HUES64 (cell line): ENCODE measurements around the gene CCDC17.
"Not testable (repeated sequence)": the region's sequence is repeated elsewhere in the genome, so short reads cannot be mapped to it uniquely, and the experiment has no call there.

Experiments
- H3K27ac ChIP-seq: 2 replicates; pipeline ENCODE4 v1.7.0; 2013; ENCODE audit warnings: low read depth, low read length, inconsistent platforms
- H3K27me3 ChIP-seq: 2 replicates; pipeline ENCODE4 v1.6.1; 2013; ENCODE audit warnings: mild to moderate bottlenecking, low read length; ENCODE audit not compliant: insufficient read depth
- H3K36me3 ChIP-seq: 2 replicates; pipeline ENCODE4 v1.6.1; 2013; ENCODE audit warnings: mild to moderate bottlenecking, low read length; ENCODE audit not compliant: insufficient read depth
- H3K4me1 ChIP-seq: 2 replicates; pipeline ENCODE4 v1.6.1; 2013; ENCODE audit warnings: mild to moderate bottlenecking, low read length, moderate library complexity; ENCODE audit not compliant: insufficient read depth
- H3K4me3 ChIP-seq: 2 replicates; pipeline ENCODE4 v1.5.1; 2013; ENCODE audit warnings: mild to moderate bottlenecking, low read length, moderate library complexity
- H3K9ac ChIP-seq: 2 replicates; pipeline ENCODE4 v1.6.1; 2013; ENCODE audit warnings: mild to moderate bottlenecking, low read depth, low read length
- H3K9me3 ChIP-seq: 2 replicates; pipeline ENCODE4 v1.6.1; 2013; ENCODE audit warnings: low read depth, low read length; ENCODE audit not compliant: insufficient read depth
- WGBS: fragments of 150-250, 120-280 bp; methylation state at CpG from one replicate; pipeline ENCODE4 v1.1.7; 2013; ENCODE audit warnings: missing lambda C conversion rate; 5-methylcytosine and 5-hydroxymethylcytosine counted together

CCDC17 gene

DNA sequence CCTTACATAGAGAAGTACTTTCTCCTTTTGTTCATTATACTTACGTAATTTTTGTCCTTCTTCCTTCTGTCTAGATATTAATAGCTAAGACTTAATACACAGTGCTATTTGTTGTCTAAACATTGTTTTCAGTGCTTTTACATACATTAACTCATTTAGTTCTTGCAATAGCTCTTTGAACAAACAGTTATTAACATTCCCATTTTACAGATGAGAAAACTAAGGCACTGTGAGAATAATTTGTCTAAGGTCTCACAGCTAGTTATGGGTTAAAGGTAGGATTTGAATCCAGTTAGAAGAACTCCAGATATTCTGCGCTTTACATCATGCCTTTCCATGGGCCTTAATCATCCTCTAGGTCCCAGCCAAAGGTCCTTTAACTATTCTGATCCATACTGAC lies 19.6 kb downstream of the CCDC17 start:
- no peak overlapping the region for H3K4me3 ChIP-seq
- 98% methylated on average over 2 of the region's 2 CpGs for WGBS
- H3K27ac ChIP-seq, result no peak overlapping the region
- H3K36me3 ChIP-seq, result peaks cover 95% of the 10 kb centered on the region
- H3K9ac ChIP-seq, result no peak overlapping the region
- no peaks in the 10 kb centered on the region for H3K27me3 ChIP-seq
- H3K4me1 ChIP-seq, result peaks cover 20% of the 10 kb centered on the region
- H3K9me3 ChIP-seq, result no peaks in the 10 kb centered on the region

DNA sequence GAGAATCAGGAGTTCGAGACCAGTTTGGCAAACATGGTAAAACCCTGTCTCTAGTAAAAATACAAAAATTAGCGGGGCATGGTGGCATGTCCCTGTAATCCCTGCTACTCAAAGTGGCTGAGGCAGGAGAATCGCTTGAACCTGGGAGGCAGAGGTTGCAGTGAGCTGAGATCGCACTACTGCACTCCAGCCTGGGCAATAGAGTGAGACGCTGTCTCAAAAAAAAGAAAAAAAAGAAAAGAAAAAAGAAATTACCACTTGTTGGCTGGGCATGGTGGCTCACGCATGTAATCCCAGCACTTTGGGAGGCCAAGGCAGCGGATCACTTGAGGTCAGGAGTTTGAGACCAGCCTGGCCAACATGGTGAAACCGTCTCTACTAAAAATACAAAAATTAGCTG lies 27.1 kb downstream of the CCDC17 start:
- not testable (repeated sequence) for H3K27me3 ChIP-seq, H3K27ac ChIP-seq, H3K9ac ChIP-seq, H3K9me3 ChIP-seq, H3K4me3 ChIP-seq
- 96% methylated on average over 8 of the region's 8 CpGs for WGBS
- Histone ChIP-seq H3K4me1 (peaks cover 16% of the 10 kb centered on the region), H3K36me3 (peaks cover 93% of the 10 kb centered on the region)

DNA sequence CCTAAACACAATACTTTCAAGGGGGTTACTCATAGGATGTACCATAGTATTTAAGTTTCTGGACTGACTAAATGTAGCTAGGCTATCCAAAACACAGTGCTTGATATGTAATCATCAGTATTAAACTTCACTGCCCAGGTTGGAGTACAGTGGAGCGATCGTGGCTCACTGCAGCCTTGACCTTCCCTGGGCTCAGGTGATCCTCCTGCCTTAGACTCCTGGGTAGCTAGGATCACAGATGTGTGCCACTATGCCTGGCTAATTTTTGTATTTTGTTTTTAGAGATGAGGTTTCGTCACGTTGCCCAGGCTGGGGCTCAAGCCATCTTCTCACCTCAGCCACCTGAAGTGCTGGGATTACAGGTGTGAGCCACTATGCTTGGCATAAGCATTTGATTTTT lies 29.4 kb downstream of the CCDC17 start:
- no peaks in the 10 kb centered on the region for H3K9me3 ChIP-seq
- H3K27ac ChIP-seq, result no peak overlapping the region
- H3K9ac ChIP-seq, result no peak overlapping the region
- peaks cover 90% of the 10 kb centered on the region for H3K36me3 ChIP-seq
- H3K4me3 ChIP-seq, result no peak overlapping the region
- H3K4me1 ChIP-seq, result no peaks in the 10 kb centered on the region
- no peaks in the 10 kb centered on the region for H3K27me3 ChIP-seq
- WGBS, result 96% methylated on average over 4 of the region's 4 CpGs

DNA sequence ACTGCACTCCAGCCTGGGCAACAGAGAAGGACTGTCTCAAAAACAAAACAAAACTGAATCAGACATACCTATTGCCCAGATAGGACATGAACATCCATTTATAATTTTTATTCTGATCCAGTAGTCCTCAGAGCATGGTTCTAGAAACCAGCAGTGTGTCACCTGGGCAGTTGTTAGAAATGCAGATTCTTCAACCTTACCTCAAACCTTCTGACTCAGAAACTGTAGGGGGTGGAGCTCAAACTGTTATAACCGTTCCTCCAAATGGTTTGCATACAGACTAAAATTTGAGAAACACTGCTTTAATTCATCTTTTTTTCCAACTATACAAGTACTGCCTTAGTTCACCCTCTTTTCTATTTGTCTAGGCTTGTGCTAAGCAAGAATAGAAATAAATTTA lies 34.0 kb downstream of the CCDC17 start:
- Histone ChIP-seq H3K36me3 (peaks cover 76% of the 10 kb centered on the region), H3K4me3 (no peak overlapping the region), H3K4me1 (peaks cover 4% of the 10 kb centered on the region; the same call in 1 of the 2 replicates), H3K9me3 (no peaks in the 10 kb centered on the region), H3K27me3 (no peaks in the 10 kb centered on the region), H3K27ac (no peak overlapping the region), H3K9ac (no peak overlapping the region)
- WGBS, result 81% methylated on average over 1 of the region's 1 CpG

DNA sequence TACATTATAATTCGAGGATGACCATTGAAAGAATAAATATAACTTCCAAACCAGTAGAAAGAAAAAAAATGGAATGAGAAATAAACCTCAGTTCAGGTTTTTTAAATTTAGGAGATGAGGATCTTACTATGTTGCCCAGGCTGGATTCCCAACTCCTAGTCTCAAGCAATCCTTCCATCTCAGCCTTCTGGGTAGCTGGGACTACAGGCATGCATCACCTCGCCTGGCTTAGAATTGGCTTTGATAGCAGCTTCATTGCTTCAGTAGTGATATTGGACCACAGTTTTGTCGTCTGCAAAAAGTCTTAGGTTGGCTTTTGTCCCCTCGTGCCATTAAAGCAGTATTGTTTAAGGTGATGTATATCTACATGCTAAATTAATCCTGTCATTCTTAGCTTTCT lies 37.1 kb downstream of the CCDC17 start:
- H3K9ac ChIP-seq, result no peak overlapping the region
- H3K27ac ChIP-seq, result no peak overlapping the region
- H3K4me3 ChIP-seq, result peak overlapping the region; percentile 87; the same call in 1 of the 2 replicates
- 79% methylated on average over 3 of the region's 4 CpGs for WGBS
- H3K9me3 ChIP-seq, result no peaks in the 10 kb centered on the region
- H3K36me3 ChIP-seq, result peaks cover 46% of the 10 kb centered on the region
- no peaks in the 10 kb centered on the region for H3K27me3 ChIP-seq
- peaks cover 4% of the 10 kb centered on the region; the same call in 1 of the 2 replicates for H3K4me1 ChIP-seq

DNA sequence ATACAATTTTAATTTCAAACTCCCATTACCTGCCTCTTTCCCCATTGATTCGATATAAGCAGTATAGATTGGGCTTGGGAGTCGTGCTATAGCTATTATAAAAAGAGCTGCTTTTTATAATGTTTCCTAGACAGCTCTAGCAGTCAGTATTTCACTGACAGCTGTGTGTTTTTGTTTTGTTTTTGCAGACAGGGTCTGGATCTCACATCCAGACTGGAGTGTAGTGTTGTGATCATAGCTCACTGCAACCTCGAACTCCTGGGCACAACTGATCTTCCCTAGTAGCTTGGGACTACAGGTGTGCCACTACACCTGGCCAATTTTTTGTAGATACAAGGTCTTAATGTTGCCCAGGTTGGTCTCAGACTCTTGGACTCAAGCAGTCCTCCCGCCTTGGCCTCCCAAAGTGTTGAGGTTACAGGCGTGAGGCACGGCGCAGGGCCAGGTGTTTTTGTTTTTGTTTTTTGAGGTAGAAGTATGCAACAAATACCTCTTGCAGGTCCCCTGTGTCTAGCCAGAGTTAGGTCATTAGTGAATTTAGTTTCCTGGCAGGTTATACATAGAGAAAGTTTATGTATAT lies 38.3 kb downstream of the CCDC17 start:
- H3K4me3 ChIP-seq, result peak overlapping the region; percentile 87
- peak overlapping the region; percentile 98 for H3K9ac ChIP-seq
- H3K36me3 ChIP-seq, result peaks cover 34% of the 10 kb centered on the region
- H3K27me3 ChIP-seq, result no peaks in the 10 kb centered on the region
- no peaks in the 10 kb centered on the region for H3K9me3 ChIP-seq
- WGBS, result 27% methylated on average over 7 of the region's 7 CpGs
- H3K27ac ChIP-seq, result no peak overlapping the region; the same call in 1 of the 2 replicates
- H3K4me1 ChIP-seq, result peaks cover 4% of the 10 kb centered on the region; the same call in 1 of the 2 replicates

DNA sequence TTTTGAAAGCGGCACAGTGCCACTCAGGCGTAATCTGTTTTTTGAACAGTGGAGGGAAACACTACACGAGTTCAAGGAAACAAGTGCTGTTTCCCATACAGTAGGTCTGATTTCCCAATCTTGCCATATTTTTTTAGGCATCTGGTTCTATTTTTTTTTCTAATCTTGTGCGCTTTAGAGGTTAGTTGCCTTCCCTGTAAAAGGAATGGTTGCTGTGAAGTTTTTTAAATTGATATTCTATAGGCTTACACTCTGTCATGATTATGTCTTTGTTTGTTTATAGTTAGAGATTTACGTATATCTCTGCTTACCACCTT lies 38.8 kb downstream of the CCDC17 start:
- no peaks in the 10 kb centered on the region for H3K9me3 ChIP-seq
- peaks cover 33% of the 10 kb centered on the region for H3K36me3 ChIP-seq
- peak overlapping the region; percentile 98 for H3K27ac ChIP-seq
- H3K27me3 ChIP-seq, result no peaks in the 10 kb centered on the region
- under 1% methylated on average over 5 of the region's 5 CpGs for WGBS
- peaks cover 4% of the 10 kb centered on the region; the same call in 1 of the 2 replicates for H3K4me1 ChIP-seq
- H3K9ac ChIP-seq, result peak overlapping the region; percentile 98
- H3K4me3 ChIP-seq, result peak overlapping the region; percentile 87

DNA sequence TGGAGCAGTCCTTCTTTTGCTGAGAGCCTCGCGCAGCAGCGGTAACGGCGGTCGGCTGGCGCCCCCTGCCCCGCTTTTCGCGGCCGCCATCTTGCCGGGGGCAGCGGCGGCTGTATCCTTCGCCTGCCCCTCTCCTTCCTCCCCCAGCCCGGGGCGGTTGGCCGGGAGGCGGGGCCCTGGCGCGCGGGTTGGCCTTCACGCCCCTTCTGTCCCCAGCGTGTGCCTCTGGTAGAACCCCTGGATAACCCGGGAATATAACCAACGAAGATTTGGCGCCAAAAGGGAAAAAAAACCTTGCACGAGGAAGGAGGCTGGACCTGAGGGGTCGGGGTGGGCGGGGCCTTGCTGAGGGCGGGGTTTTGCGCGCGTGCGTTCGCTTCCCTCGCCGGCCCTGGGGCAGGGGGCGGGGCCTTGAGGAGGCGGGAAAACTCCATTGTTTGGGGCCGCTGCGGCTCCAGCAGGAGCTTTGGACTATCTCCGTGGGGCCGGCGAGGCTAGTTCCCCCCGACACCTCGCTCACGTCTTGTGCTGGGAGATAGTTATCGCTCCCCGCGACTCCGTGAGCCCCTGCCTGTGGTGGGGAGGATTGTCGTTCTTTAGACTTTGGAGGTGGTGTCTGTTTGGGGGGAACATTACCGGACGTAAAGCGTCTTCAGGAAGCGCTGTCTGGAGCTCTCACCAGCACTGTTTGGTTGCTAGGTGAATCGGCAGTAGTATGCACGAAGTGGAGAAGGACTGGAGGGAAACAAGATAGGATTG lies 39.3 kb downstream of the CCDC17 start:
- H3K36me3 ChIP-seq, result peaks cover 29% of the 10 kb centered on the region
- peak overlapping the region; percentile 87 for H3K4me3 ChIP-seq
- no peaks in the 10 kb centered on the region for H3K9me3 ChIP-seq
- H3K4me1 ChIP-seq, result peaks cover 4% of the 10 kb centered on the region; the same call in 1 of the 2 replicates
- peak overlapping the region; percentile 98 for H3K27ac ChIP-seq
- under 1% methylated on average over 59 of the region's 59 CpGs for WGBS
- no peaks in the 10 kb centered on the region for H3K27me3 ChIP-seq
- H3K9ac ChIP-seq, result peak overlapping the region; percentile 98

DNA sequence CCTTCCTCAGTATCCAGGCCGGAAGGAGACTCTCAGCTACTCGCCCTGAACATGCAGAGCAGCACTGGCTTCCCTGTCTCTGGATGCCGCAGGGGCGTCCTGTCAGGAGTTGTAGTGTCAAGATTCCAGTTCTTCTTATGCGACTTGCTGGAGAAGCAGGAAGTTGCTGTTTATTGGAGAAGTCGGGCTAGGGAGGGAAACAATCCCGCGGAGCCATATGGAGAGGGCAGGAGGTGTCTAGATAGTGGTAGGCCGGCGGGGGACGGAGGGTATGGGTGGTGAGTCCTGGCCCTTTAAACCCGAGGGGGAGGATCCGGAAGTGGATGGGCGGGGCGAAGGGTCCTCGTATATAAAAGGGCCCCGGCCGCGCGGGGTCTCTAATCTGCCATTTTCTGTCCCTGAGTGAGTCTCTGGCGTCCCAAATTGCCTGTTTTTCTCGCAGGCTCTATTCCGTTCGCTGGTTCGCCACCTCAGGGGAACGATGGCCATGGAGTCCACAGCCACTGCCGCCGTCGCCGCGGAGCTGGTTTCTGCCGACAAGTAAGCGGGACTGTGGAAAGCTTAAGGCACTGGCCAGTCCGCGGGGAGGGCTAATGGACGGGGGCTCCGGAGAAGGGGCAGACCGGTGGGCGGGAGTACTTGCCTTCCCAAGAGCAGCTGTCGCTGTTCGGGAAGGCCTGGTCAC lies 40.0 kb downstream of the CCDC17 start, which contains the start of gene NASP:
Gene NASP (plus strand): TSS at position 376 of the 685 bp plus-strand sequence. CDS start 106 bp downstream, at position 482.
- Histone ChIP-seq H3K27ac (peak within 1 kb of the TSS; percentile 98), H3K9ac (peak within 1 kb of the TSS; percentile 98), H3K4me3 (peak within 1 kb of the TSS; percentile 87), H3K36me3 (peaks cover 22% of the 10 kb centered on the region), H3K27me3 (no peaks in the 10 kb centered on the region), H3K4me1 (peaks cover 4% of the 10 kb centered on the region; the same call in 1 of the 2 replicates), H3K9me3 (no peaks in the 10 kb centered on the region)
- under 1% methylated on average over 41 of the region's 41 CpGs for WGBS

DNA sequence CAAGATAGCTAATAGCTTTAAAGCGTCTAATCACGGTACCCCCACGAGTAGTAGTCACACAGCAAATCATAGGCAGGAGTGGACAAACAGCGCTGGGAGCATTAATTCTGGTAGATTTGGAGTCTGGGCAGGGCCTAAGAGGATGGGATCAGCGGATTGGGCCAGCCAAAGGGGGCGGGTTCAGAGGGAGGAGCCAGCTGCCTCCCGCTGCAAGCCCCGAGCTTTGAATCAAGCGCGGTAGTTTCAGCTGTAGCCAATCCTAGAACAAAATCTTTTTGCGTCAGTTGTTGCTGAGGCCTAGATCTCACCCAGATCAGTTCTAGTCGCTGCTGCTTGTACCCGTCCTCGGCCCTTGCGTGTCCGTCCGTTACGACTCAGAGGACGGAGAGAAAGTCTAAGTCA lies 40.6 kb downstream of the CCDC17 start:
- H3K9me3 ChIP-seq, result no peaks in the 10 kb centered on the region
- peak overlapping the region; percentile 98 for H3K9ac ChIP-seq
- WGBS, result 1% methylated on average over 19 of the region's 19 CpGs
- peaks cover 4% of the 10 kb centered on the region; the same call in 1 of the 2 replicates for H3K4me1 ChIP-seq
- H3K36me3 ChIP-seq, result peaks cover 19% of the 10 kb centered on the region; the same call in 1 of the 2 replicates
- H3K27me3 ChIP-seq, result no peaks in the 10 kb centered on the region
- H3K27ac ChIP-seq, result peak overlapping the region; percentile 98; the same call in 1 of the 2 replicates
- H3K4me3 ChIP-seq, result peak overlapping the region; percentile 87

DNA sequence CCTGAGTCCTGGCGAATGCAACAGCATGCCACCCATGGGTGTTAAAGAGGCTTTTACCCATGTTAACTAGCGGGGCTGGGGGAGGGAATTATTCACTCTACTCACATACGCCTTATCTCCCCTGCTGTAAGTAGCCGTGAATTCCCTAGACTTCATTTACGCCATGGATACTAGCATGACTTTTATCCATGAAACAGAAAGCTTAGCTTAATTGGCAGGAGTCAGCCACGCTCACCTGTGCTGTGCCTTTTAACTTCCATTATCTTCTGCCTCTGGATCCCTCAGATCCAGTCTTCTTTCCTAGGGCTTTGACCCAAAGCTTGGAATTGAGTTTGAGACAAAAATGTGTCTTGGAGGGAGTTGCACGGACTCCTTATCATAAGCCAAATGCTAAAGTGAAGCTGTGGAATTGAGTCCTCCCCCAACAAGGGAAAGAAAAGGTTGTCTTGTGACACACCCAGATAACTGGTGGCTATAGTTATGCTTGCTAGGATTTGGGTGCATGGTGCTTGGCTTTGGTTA lies 49.7 kb downstream of the CCDC17 start:
- Histone ChIP-seq H3K9ac (no peak overlapping the region), H3K27ac (no peak overlapping the region; the same call in 1 of the 2 replicates)
- 87% methylated on average over 6 of the region's 7 CpGs for WGBS

More for the DNA sequence above, 49.7 kb downstream of the CCDC17 start:
- no peaks in the 10 kb centered on the region for H3K9me3 ChIP-seq
- peaks cover 12% of the 10 kb centered on the region for H3K4me1 ChIP-seq
- H3K36me3 ChIP-seq, result peaks cover 17% of the 10 kb centered on the region
- no peaks in the 10 kb centered on the region for H3K27me3 ChIP-seq
- H3K4me3 ChIP-seq, result no peak overlapping the region
